ENCODE results near the gene DDX43. TPM values are rescaled to one million over a fixed set of nuclear protein-coding genes. Genes with fewer than 3 reads are reported as not detected.

Gene DDX43
- total and polyA plus RNA-seq, 2 donors (not counting 1 experiment from before 2014, with no cell fraction given): 1.8 to 2.1 TPM

DNA sequence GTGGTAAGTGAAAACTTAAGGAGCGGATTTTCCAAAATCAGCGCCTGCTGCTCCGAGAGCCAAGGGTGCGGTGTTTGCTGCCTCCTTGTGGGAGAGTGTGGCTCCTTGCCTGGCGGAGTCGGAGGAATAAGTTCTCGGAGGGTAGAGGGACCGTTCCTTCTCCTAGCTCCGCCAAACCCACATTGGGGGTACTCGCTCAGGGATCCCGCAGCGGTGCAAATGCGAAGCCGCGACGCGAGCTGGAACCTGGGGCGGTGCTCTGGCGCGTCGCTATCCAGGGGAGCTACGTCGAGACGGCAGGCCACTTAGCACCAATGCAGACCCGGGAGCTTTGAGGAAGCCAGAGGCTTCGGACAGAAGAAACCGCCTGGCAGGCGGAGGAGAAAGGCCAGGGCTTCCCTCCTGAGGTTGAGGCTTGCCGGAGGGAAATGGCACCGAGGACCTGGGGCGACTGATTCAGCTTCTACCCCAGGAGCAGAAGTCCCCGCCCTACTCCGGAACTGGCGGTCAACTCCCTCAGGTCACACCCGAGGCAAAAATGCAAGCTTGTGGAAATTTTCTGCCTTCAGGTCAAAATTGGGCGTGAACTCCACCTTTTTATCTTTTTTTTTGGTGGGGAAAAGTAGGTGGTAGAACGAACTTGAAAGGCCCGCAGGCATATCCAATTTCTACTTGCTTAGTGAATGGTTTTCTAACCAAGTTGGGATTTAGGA lies 5.7 kb upstream of the DDX43 start:
- TF ChIP-seq EZH2 (IDR thresholded peaks at IDR 0.05; ENCODE audit: borderline replicate concordance, insufficient read depth, low read depth, low read length, poor library complexity, severe bottlenecking): no peak
- TF ChIP-seq, protein P1, sequence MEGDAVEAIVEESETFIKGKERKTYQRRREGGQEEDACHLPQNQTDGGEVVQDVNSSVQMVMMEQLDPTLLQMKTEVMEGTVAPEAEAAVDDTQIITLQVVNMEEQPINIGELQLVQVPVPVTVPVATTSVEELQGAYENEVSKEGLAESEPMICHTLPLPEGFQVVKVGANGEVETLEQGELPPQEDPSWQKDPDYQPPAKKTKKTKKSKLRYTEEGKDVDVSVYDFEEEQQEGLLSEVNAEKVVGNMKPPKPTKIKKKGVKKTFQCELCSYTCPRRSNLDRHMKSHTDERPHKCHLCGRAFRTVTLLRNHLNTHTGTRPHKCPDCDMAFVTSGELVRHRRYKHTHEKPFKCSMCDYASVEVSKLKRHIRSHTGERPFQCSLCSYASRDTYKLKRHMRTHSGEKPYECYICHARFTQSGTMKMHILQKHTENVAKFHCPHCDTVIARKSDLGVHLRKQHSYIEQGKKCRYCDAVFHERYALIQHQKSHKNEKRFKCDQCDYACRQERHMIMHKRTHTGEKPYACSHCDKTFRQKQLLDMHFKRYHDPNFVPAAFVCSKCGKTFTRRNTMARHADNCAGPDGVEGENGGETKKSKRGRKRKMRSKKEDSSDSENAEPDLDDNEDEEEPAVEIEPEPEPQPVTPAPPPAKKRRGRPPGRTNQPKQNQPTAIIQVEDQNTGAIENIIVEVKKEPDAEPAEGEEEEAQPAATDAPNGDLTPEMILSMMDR (IDR thresholded peaks at IDR 0.05): peak; percentile 16
- no peaks in the 10 kb centered on the region for H3K27me3 Mint-ChIP-seq
- peak overlapping the region; percentile 74 for H3K4me2 ChIP-seq (replicated peaks; ENCODE audit: low read depth, low read length, poor library complexity, severe bottlenecking)
- CTCF ChIA-PET: interaction anchor here (0.6 to 1.7 kb wide), 5 partner anchors 50 to 263 kb away, joined by 3 to 4 read pairs (median 3); no protein-coding TSS in a partner anchor
- H3K9me3 ChIP-seq (ENCODE audit: control extremely low read depth in 1 of 3, control insufficient read depth in 2 of 3, insufficient read depth in 1 of 3, low read length in 2 of 3): no peaks in the 10 kb centered on the region
- peak overlapping the region; percentile 87 for H3K4me3 Mint-ChIP-seq
- POLR2A ChIA-PET: interaction anchor here (0.5 kb wide), 1 partner anchor 1853 kb away, joined by 3 read pairs; no protein-coding TSS in a partner anchor
- no peaks in the 10 kb centered on the region for H4K20me1 ChIP-seq (ENCODE audit: control insufficient read depth, insufficient read depth, low read length, poor library complexity, severe bottlenecking)
- H3K79me2 ChIP-seq (ENCODE audit: control insufficient read depth, insufficient read depth, low read length): no peaks in the 10 kb centered on the region
- peak overlapping the region; percentile 58 to 83 (median 65) for H3K4me3 ChIP-seq (ENCODE audit: control extremely low read depth in 1 of 5, extremely low read depth in 1 of 5, insufficient read depth in 1 of 5, low read depth in 2 of 5, low read length in 4 of 5)
- DNase-seq (peak; percentile 52), ATAC-seq (ENCODE audit: low read depth) (peak; percentile 80)
- peak overlapping the region in 1 of 2 donors; percentile 10 for H3K27ac ChIP-seq (ENCODE audit: low read length in 2 of 2)
- H3K4me1 Mint-ChIP-seq: peaks cover 7% of the 10 kb centered on the region
- peak overlapping the region; percentile 75 for H3K9ac ChIP-seq (ENCODE audit: low read length)
- no peaks in the 10 kb centered on the region for H3K27me3 ChIP-seq (replicated peaks in 1 of 4; ENCODE audit: control extremely low read depth in 1 of 4, control insufficient read depth in 3 of 4, insufficient read depth in 4 of 4, low read length in 3 of 4)
- peaks cover 3 to 15% of the 10 kb centered on the region in 2 donors for H3K4me1 ChIP-seq (ENCODE audit: control insufficient read depth in 2 of 2, insufficient read depth in 2 of 2, low read length in 2 of 2)
- no peaks in the 10 kb centered on the region for H3K9me3 Mint-ChIP-seq (ENCODE audit: insufficient read depth)
- H2AFZ ChIP-seq (ENCODE audit: insufficient read depth, low read depth, low read length, poor library complexity, severe bottlenecking): peak overlapping the region; percentile 88
- no peaks in the 10 kb centered on the region for H3K36me3 ChIP-seq (replicated peaks in 1 of 2; ENCODE audit: control extremely low read depth in 1 of 2, control insufficient read depth in 1 of 2, extremely low read depth in 1 of 2, insufficient read depth in 2 of 2, low read length in 1 of 2)
- intact Hi-C loops (cut with micrococcal nuclease): no loop called here
- peak overlapping the region; percentile 61 for H3K27ac Mint-ChIP-seq
- under 1% methylated on average over 29 of the region's 38 CpGs for WGBS (ENCODE audit: insufficient coverage)

DNA sequence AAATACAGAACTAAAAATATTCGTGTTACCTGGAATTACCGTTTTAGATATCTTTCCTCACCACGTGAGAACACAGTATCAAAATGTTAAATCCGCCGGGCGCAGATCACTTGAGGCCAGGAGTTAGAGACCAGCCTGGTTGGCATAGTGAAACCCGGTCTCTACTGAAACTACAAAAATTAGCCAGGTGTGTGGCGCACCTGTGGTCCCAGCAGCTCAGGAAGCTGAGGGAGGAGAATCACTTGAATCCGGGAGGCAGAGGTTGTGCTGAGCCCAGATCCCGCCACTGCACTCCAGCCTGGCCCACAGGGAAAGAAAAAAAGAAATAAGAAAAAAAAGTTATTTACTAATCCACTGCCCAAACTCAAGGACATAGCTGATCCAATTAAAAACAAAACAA lies 4.8 kb upstream of the DDX43 start:
- WGBS (ENCODE audit: insufficient coverage): 93% methylated on average over 6 of the region's 10 CpGs
- intact Hi-C loops (cut with micrococcal nuclease): no loop called here
- no peak for ATAC-seq (ENCODE audit: low read depth)
- no peak overlapping the region for H3K4me2 ChIP-seq (replicated peaks; ENCODE audit: low read depth, low read length, poor library complexity, severe bottlenecking)
- peaks cover 0 to 7% (median 0%) of the 10 kb centered on the region in 3 donors for H3K9me3 ChIP-seq (ENCODE audit: control extremely low read depth in 1 of 3, control insufficient read depth in 2 of 3, insufficient read depth in 1 of 3, low read length in 2 of 3)
- no peak overlapping the region for H3K27ac ChIP-seq (ENCODE audit: low read length in 2 of 2)
- H3K27ac Mint-ChIP-seq: no peak overlapping the region
- no peaks in the 10 kb centered on the region for H3K36me3 ChIP-seq (replicated peaks in 1 of 2; ENCODE audit: control extremely low read depth in 1 of 2, control insufficient read depth in 1 of 2, extremely low read depth in 1 of 2, insufficient read depth in 2 of 2, low read length in 1 of 2)
- no peak for DNase-seq
- CTCF ChIA-PET: no interaction called here
- H3K9ac ChIP-seq (ENCODE audit: low read length): no peak overlapping the region
- TF ChIP-seq EZH2 (IDR thresholded peaks at IDR 0.05; ENCODE audit: borderline replicate concordance, insufficient read depth, low read depth, low read length, poor library complexity, severe bottlenecking): no peak
- TF ChIP-seq, protein P1 (IDR thresholded peaks at IDR 0.05): no peak
- H3K4me3 Mint-ChIP-seq: no peak overlapping the region
- no peaks in the 10 kb centered on the region for H3K27me3 ChIP-seq (replicated peaks in 1 of 4; ENCODE audit: control extremely low read depth in 1 of 4, control insufficient read depth in 3 of 4, insufficient read depth in 4 of 4, low read length in 3 of 4)
- peaks cover 7% of the 10 kb centered on the region for H3K4me1 Mint-ChIP-seq
- POLR2A ChIA-PET: no interaction called here
- H4K20me1 ChIP-seq (ENCODE audit: control insufficient read depth, insufficient read depth, low read length, poor library complexity, severe bottlenecking): no peaks in the 10 kb centered on the region
- no peak overlapping the region for H2AFZ ChIP-seq (ENCODE audit: insufficient read depth, low read depth, low read length, poor library complexity, severe bottlenecking)
- H3K27me3 Mint-ChIP-seq: no peaks in the 10 kb centered on the region
- H3K4me3 ChIP-seq (ENCODE audit: control extremely low read depth in 1 of 5, extremely low read depth in 1 of 5, insufficient read depth in 1 of 5, low read depth in 2 of 5, low read length in 4 of 5): no peak overlapping the region
- H3K9me3 Mint-ChIP-seq (ENCODE audit: insufficient read depth): no peaks in the 10 kb centered on the region
- no peaks in the 10 kb centered on the region for H3K79me2 ChIP-seq (ENCODE audit: control insufficient read depth, insufficient read depth, low read length)
- peaks cover 3 to 15% of the 10 kb centered on the region in 2 donors for H3K4me1 ChIP-seq (ENCODE audit: control insufficient read depth in 2 of 2, insufficient read depth in 2 of 2, low read length in 2 of 2)

All from B cell (primary cell).